Measurements from ENCODE around the gene JAZF1. TPM values are rescaled to one million over a fixed set of nuclear protein-coding genes. Genes with fewer than 3 reads are reported as not detected.

JAZF1 gene
- total and polyA plus RNA-seq, 2 experiments from 2014 or later = 9.5 to 12.1 TPM

DNA sequence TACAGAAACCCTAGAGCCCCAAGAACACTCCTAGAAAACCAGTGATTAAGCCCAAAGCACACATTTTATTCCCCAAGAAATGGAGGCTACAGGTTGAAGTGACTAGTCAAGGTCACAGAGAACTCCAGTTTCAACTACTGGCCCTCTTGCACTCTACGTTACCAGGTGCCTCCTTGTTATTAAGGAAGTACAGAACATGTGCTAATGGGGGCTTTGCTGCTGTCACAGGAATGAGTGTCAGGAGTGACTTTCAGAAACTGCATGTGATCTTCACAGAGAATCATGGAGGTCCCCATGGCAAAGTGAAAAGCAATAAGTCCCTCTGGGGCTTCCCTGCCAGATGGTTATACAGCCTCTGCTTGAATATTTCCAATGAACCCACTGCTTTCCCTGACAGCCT is 19.3 kb downstream of the JAZF1 start:
- no peaks in the 10 kb centered on the region for H3K9me3 ChIP-seq (ENCODE audit: low read depth)
- no peak for TF ChIP-seq EZH2phosphoT487 (IDR thresholded peaks at IDR 0.05; ENCODE audit: low read depth, severe bottlenecking, unreplicated experiment)
- no peak for TF ChIP-seq CTCF (IDR thresholded peaks at IDR 0.05; ENCODE audit: poor library complexity)
- no peak for TF ChIP-seq EZH2 (IDR thresholded peaks at IDR 0.05; ENCODE audit: borderline replicate concordance)
- no peaks in the 10 kb centered on the region for H4K20me1 ChIP-seq (ENCODE audit: insufficient read depth, poor library complexity, severe bottlenecking)
- no peak overlapping the region for H3K4me2 ChIP-seq
- DNase-seq (ENCODE audit: low spot score) = no peak
- H3K4me3 ChIP-seq = no peak overlapping the region
- no peak overlapping the region for H3K27ac ChIP-seq
- H3K27me3 ChIP-seq = no peaks in the 10 kb centered on the region
- H3K36me3 ChIP-seq (replicated peaks; ENCODE audit: insufficient read depth, low read depth) = no peaks in the 10 kb centered on the region
- peaks cover 8% of the 10 kb centered on the region for H3K4me1 ChIP-seq (ENCODE audit: insufficient read depth)
- no peaks in the 10 kb centered on the region for H3K9me2 ChIP-seq (replicated peaks; ENCODE audit: insufficient read depth)
- WGBS (ENCODE audit: low lambda C conversion rate, missing lambda C conversion rate) = 100% methylated on average over 1 of the region's 1 CpG
- H3K79me2 ChIP-seq = peaks cover 9% of the 10 kb centered on the region
- no peak overlapping the region for H2AFZ ChIP-seq

DNA sequence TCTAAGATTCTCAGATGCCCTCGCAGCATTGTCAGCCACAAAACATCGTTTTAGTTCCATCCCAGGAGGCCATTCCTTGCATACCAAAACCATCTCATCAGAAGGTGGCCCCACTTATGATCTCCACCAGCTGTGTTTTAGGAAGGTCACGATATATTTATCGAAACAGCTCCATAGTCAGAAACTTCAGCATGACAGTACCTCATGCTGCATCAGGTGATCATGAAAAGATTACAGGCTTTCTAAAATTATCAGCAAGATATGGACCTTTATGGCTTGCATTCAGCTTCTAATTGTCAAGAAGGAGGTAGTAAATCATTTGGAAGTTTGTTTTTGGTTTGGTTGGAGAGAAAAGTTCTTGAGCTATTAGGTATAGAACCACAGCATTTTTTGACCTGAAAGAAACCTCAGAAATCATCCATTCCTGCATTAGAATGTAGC is 20.0 kb downstream of the JAZF1 start:
- Histone ChIP-seq H3K27ac (no peak overlapping the region), H3K9me3 (ENCODE audit: low read depth) (no peaks in the 10 kb centered on the region), H3K4me2 (no peak overlapping the region), H3K9me2 (replicated peaks; ENCODE audit: insufficient read depth) (no peaks in the 10 kb centered on the region), H4K20me1 (ENCODE audit: insufficient read depth, poor library complexity, severe bottlenecking) (no peaks in the 10 kb centered on the region), H2AFZ (no peak overlapping the region), H3K4me1 (ENCODE audit: insufficient read depth) (peaks cover 2% of the 10 kb centered on the region), H3K36me3 (replicated peaks; ENCODE audit: insufficient read depth, low read depth) (no peaks in the 10 kb centered on the region), H3K27me3 (no peaks in the 10 kb centered on the region), H3K4me3 (no peak overlapping the region), H3K79me2 (peaks cover 7% of the 10 kb centered on the region)
- DNase-seq (ENCODE audit: low spot score) = no peak
- 83% methylated on average over 4 of the region's 4 CpGs for WGBS (ENCODE audit: low lambda C conversion rate, missing lambda C conversion rate)
- TF ChIP-seq EZH2 (IDR thresholded peaks at IDR 0.05; ENCODE audit: borderline replicate concordance) (no peak), EZH2phosphoT487 (IDR thresholded peaks at IDR 0.05; ENCODE audit: low read depth, severe bottlenecking, unreplicated experiment) (no peak), CTCF (IDR thresholded peaks at IDR 0.05; ENCODE audit: poor library complexity) (no peak)

DNA sequence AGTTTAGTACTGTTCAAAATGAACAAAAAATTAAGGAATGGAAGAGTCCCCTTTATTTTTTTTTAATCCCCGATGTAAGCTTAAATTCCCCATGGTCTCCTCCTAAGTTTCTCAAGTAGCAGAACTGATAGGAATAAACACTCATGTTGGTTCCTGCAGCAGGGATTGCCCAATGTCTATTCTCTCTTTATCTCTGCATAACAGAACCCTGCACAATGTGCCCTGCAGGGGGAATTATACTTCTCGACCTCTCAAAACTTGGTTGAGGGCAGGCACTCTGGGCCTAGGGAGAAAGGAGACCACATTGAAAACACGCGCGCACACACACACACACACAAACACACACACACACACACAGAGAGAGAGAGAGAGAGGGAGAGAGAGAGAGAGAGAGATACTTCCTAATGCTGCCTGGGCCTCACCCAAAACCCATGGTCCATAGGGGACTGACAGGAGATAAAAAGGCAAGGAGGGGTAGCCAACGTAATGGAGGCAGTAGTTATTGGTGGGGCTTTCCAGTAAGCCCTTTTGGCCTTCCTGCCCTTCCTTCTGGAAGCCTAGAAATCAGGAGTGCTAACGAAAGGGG is 22.7 kb downstream of the JAZF1 start:
- H3K79me2 ChIP-seq = peaks cover 9% of the 10 kb centered on the region
- DNase-seq (ENCODE audit: low spot score) = no peak
- WGBS (ENCODE audit: low lambda C conversion rate, missing lambda C conversion rate) = 88% methylated on average over 5 of the region's 7 CpGs
- H4K20me1 ChIP-seq (ENCODE audit: insufficient read depth, poor library complexity, severe bottlenecking) = no peaks in the 10 kb centered on the region
- no peaks in the 10 kb centered on the region for H3K9me3 ChIP-seq (ENCODE audit: low read depth)
- no peak for TF ChIP-seq EZH2 (IDR thresholded peaks at IDR 0.05; ENCODE audit: borderline replicate concordance)
- no peak for TF ChIP-seq EZH2phosphoT487 (IDR thresholded peaks at IDR 0.05; ENCODE audit: low read depth, severe bottlenecking, unreplicated experiment)
- no peak for TF ChIP-seq CTCF (IDR thresholded peaks at IDR 0.05; ENCODE audit: poor library complexity)
- no peaks in the 10 kb centered on the region for H3K36me3 ChIP-seq (replicated peaks; ENCODE audit: insufficient read depth, low read depth)
- H3K9me2 ChIP-seq (replicated peaks; ENCODE audit: insufficient read depth) = no peaks in the 10 kb centered on the region
- H3K27ac ChIP-seq = no peak overlapping the region
- no peaks in the 10 kb centered on the region for H3K4me1 ChIP-seq (ENCODE audit: insufficient read depth)
- H3K4me2 ChIP-seq = no peak overlapping the region
- no peaks in the 10 kb centered on the region for H3K27me3 ChIP-seq
- no peak overlapping the region for H3K4me3 ChIP-seq
- H2AFZ ChIP-seq = no peak overlapping the region

Data from hepatocyte (in vitro differentiated cells).